ENCODE data around the gene RAD9A.

RAD9A gene

DNA sequence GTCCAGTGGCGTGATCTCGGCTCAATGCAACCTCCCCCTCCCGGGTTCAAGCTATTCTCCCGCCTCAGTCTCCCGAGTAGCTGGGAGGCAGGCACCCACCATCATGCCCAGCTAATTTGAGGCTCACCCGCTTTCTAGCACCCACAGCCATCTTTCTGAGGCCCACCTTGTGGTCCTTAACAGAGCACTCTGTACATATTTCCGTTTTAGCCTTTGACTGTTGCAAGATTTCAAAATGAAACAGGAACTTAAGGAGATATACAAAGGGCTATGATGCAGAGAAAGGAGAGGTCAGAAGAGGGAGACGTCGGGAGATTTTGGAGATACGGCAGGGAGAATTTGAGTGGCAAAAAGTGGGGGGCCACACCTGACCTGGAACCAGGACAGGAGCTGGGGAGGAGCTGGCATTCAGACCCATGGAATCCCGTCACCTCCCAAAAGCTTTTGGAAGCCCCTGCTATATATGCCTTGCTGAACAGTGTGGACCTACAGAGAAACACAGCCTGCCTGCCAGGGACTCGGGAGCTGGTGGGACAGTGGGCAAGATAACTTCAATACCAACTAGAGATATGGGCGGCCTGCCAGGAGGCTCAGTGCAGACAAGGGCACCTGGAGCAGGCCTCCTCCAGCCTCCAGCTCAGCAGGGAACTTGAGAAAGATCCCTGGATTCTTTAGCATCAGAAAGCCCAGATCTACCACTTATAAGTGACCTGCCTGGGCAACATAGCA, 10.4 kb upstream of the RAD9A start:
- peak overlapping the region; percentile 34 for H3K9ac ChIP-seq

DNA sequence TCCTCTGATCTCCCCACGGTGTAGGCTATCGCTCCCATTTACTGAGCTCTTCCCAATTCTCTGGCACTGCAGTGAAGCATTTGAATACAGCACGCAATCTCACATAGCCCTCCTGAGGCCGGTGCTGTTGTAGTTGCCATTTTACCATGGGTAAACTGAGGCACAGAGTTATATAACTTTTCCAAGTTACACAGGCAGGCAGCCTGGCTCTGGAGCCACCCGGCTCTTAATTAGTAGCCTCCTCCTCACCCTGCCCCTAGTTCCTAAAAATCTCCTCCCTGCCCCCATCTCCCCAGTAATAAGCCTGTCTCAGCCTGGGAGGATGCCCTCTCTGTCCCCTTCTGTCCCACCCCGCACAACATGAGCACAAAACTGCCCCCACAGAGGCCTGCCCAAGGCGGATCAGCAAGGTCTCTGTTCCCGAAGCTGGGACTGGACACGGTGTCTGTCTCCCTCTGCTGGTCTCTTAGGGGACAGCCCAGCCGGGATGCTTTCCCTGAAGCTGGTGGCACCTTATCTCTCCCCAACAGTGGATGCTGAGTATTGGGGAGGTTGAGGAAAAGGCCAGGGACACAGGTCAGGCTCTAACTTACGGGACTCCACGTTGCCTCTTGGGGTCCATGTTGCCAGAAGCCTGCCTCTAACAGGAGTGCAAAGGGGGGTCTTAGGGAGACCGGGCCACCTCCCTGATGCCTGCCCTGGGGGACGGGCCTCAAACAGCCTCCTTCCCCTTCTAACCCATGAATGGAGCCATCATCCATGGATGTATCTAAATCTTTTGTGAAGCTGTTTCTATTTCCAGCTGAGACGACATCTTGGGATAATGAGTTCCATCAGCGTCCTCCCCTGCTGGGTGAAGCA, 9.3 kb upstream of the RAD9A start:
- Histone ChIP-seq H3K4me3 (no peak overlapping the region), H3K4me1 (peaks cover 44% of the 10 kb centered on the region), H4K20me1 (no peaks in the 10 kb centered on the region), H3K27me3 (peaks cover 11% of the 10 kb centered on the region), H3K36me3 (no peaks in the 10 kb centered on the region), H3K9ac (no peak overlapping the region), H3K27ac (no peak overlapping the region), H3K4me2 (peak overlapping the region; percentile 76; the same call in 1 of the 2 replicates), H3K9me3 (no peaks in the 10 kb centered on the region)
- TF ChIP-seq Cebpa-rat (IDR thresholded peaks at IDR 0.05): no peak

More for the DNA sequence above, 10.4 kb upstream of the RAD9A start:
- Histone ChIP-seq H3K4me3 (no peak overlapping the region), H3K4me2 (peak overlapping the region; percentile 76), H3K36me3 (no peaks in the 10 kb centered on the region), H3K27ac (peak overlapping the region; percentile 69), H3K27me3 (peaks cover 19% of the 10 kb centered on the region), H4K20me1 (no peaks in the 10 kb centered on the region), H3K9me3 (no peaks in the 10 kb centered on the region), H3K4me1 (peaks cover 47% of the 10 kb centered on the region)
- no peak for TF ChIP-seq Cebpa-rat (IDR thresholded peaks at IDR 0.05)

DNA sequence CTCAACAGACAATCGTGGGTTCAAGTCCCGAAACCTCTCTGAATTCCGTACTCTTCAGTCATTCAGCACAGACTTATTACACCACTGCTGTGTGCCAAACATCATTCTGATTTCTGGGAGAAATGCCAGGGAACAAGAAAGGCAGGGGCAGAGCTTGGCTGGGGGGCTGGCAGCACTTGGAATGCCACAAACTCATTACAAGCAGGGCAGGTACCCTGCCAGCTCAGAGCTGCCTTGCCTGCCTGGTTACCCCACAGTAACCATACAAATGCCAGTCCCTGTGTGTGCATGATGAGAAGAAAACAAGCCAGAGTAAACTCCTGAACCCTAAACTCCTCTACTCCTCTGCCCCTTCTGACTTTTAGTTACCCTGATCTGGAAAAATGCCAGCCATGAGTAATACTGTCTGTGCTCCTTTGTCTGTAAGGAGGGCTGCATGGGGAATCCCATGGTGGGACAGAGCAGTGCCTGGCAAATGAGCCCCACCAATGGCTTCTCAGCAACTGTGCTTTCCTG, 6.9 kb upstream of the RAD9A start:
- Histone ChIP-seq H3K4me3 (no peak overlapping the region), H3K27me3 (peaks cover 6% of the 10 kb centered on the region; the same call in 1 of the 2 replicates), H3K9me3 (no peaks in the 10 kb centered on the region), H4K20me1 (no peaks in the 10 kb centered on the region), H3K9ac (peak overlapping the region; percentile 32; the same call in 1 of the 2 replicates), H3K27ac (no peak overlapping the region), H3K4me1 (peaks cover 33% of the 10 kb centered on the region), H3K4me2 (no peak overlapping the region), H3K36me3 (no peaks in the 10 kb centered on the region)
- no peak for TF ChIP-seq Cebpa-rat (IDR thresholded peaks at IDR 0.05)

DNA sequence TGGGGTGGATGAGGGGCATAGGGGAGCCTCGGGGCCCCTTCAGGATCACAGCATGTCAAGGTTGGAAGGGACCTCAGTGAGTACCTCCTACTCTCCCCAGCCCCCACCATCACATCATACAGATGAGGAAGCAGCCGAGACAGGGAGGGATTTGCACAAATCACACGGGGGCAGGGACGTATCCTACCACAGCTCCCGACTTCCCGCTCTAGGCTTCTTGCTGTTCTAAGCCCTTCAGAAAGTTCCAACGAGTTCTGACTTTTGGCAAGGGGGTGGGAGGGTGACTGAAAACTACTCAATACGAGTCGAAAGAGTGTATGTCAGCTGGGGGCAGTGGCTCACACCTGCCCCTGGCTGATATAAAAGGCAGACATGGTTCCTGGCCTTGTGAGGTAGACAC, 4.7 kb upstream of the RAD9A start:
- Histone ChIP-seq H3K27me3 (peaks cover 6% of the 10 kb centered on the region; the same call in 1 of the 2 replicates), H3K4me1 (peaks cover 28% of the 10 kb centered on the region), H3K4me2 (no peak overlapping the region), H3K9ac (peak overlapping the region; percentile 28; the same call in 1 of the 2 replicates), H3K4me3 (no peak overlapping the region), H3K27ac (no peak overlapping the region), H3K9me3 (no peaks in the 10 kb centered on the region), H4K20me1 (peaks cover 2% of the 10 kb centered on the region; the same call in 1 of the 2 replicates), H3K36me3 (no peaks in the 10 kb centered on the region)
- no peak for TF ChIP-seq Cebpa-rat (IDR thresholded peaks at IDR 0.05)

DNA sequence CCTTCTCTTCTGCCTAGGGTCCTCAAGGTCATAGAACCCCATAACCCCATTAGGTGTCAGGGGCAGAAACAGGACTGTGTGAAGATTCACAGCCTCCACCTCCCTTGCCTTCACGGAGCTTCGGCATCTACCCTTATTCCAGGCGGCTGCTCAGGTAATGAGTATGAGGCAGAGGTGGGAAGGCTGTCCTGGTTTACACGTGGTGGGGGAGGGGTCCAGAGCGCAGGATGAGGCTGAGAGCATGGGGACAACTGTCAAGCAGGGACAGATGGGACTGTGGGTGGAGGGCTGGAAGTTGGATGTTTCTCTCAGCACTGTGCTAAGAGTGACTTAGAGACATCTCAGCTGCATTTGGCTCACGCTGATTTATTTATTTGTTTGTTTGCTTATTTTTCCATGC, 4.3 kb upstream of the RAD9A start:
- Histone ChIP-seq H3K4me2 (no peak overlapping the region), H3K9ac (0 out of 2 replicates have a peak overlapping the region, but pooled peaks have one; percentile 28)

DNA sequence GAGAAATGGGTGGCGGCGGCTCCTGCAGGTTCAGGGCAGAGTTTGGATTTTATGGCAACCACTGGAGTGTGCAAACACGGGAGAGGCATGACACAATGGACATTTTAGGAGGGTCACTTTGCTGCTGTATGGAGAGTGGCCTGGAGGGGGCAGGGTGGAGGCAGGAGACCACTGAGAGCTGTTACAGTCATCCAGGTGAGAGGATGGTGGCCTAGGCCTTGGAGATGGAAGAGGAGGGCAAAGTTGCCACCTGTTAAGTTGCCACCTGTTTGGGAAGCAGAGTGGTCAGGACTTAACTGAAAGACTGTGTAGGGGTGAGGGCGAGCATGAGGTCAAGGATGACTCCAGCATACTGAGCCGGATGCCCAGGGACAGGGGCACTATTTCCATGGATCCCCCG, 2.3 kb upstream of the RAD9A start:
- peaks cover 6% of the 10 kb centered on the region; the same call in 1 of the 2 replicates for H3K27me3 ChIP-seq
- peaks cover 14% of the 10 kb centered on the region for H3K36me3 ChIP-seq
- no peak overlapping the region for H3K9ac ChIP-seq
- TF ChIP-seq Cebpa-rat (IDR thresholded peaks at IDR 0.05): no peak
- peaks cover 22% of the 10 kb centered on the region for H4K20me1 ChIP-seq
- no peaks in the 10 kb centered on the region for H3K9me3 ChIP-seq
- H3K4me2 ChIP-seq: peak overlapping the region; percentile 96
- no peak overlapping the region for H3K4me3 ChIP-seq
- H3K27ac ChIP-seq: no peak overlapping the region
- peaks cover 37% of the 10 kb centered on the region for H3K4me1 ChIP-seq

More for the DNA sequence above, 4.3 kb upstream of the RAD9A start:
- Histone ChIP-seq H3K27ac (no peak overlapping the region), H3K4me3 (no peak overlapping the region), H4K20me1 (peaks cover 7% of the 10 kb centered on the region), H3K27me3 (peaks cover 6% of the 10 kb centered on the region; the same call in 1 of the 2 replicates), H3K4me1 (peaks cover 27% of the 10 kb centered on the region), H3K9me3 (no peaks in the 10 kb centered on the region), H3K36me3 (no peaks in the 10 kb centered on the region)
- no peak for TF ChIP-seq Cebpa-rat (IDR thresholded peaks at IDR 0.05)

DNA sequence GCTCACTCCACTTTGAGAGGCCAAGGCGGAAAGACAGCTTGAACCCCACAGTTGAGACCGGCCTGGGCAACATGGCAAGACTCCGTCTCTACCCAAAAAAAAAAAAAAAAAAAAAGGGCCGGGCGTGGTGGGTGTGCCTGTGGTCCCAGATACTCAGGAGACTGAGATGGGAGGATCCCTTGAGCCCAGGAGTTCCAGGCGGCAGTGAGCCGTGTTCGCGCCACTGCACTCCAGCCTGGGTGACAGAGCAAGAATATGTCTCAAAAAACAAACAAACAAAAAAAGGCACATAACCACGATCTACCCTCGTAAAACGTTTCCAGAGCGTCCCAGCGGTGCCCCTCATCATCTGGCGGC, 861 bp upstream of the RAD9A start:
- H3K4me1 ChIP-seq: peaks cover 45% of the 10 kb centered on the region
- peak overlapping the region; percentile 90 for H3K27ac ChIP-seq
- no peak for TF ChIP-seq Cebpa-rat (IDR thresholded peaks at IDR 0.05)

DNA sequence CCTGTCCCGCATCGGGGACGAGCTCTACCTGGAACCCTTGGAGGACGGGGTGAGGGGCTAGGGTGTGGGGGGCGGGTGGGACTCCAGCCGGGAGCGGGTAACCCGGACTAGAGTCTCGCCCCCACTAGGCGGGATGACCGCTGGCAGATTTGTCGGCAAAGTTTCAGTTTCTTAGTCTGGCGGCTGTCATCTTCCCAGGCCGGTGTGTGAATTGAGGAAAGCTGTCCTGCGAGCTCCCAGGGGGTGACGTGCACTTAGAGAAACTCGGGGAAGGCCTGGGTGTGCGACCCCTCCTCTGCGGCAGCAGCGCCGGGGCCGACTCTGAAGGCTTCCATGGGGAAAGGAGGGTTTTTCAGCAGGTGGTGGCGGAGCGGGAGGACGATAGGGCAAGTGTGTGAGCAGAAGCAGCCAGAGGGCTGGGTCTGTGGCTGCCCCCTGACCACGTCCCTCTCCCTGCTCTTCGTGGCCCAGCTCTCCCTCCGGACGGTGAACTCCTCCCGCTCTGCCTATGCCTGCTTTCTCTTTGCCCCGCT, 463 bp downstream of the RAD9A start:
- Histone ChIP-seq H3K4me1 (peaks cover 58% of the 10 kb centered on the region), H3K4me2 (peak overlapping the region; percentile 96), H3K9ac (peak overlapping the region; percentile 87), H3K36me3 (peaks cover 38% of the 10 kb centered on the region), H3K4me3 (peak overlapping the region; percentile 79), H3K27ac (peak overlapping the region; percentile 90), H3K9me3 (no peaks in the 10 kb centered on the region), H4K20me1 (peaks cover 45% of the 10 kb centered on the region), H3K27me3 (no peaks in the 10 kb centered on the region)
- TF ChIP-seq Cebpa-rat (IDR thresholded peaks at IDR 0.05): no peak

More for the DNA sequence above, 861 bp upstream of the RAD9A start:
- Histone ChIP-seq H3K9ac (peak overlapping the region; percentile 87), H3K27me3 (peaks cover 3% of the 10 kb centered on the region; the same call in 1 of the 2 replicates), H4K20me1 (peaks cover 31% of the 10 kb centered on the region), H3K9me3 (no peaks in the 10 kb centered on the region), H3K4me3 (peak overlapping the region; percentile 79), H3K4me2 (peak overlapping the region; percentile 96), H3K36me3 (peaks cover 28% of the 10 kb centered on the region)

DNA sequence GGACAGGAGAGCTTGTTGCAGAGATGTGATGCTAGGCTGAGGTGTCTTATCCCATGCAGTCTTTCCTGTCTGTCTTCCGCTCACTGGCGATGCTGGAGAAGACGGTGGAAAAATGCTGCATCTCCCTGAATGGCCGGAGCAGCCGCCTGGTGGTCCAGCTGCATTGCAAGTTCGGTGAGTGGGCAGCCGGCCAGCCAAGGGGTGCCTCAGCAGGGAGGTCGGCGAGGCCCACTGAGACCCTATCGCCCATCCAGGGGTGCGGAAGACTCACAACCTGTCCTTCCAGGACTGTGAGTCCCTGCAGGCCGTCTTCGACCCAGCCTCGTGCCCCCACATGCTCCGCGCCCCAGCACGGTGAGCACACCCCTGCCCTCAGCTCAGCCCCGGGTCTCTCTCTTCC, 1.7 kb downstream of the RAD9A start:
- H3K9ac ChIP-seq: no peak overlapping the region; the same call in 1 of the 2 replicates
- H3K36me3 ChIP-seq: peaks cover 50% of the 10 kb centered on the region
- TF ChIP-seq Cebpa-rat (IDR thresholded peaks at IDR 0.05): no peak
- H4K20me1 ChIP-seq: peaks cover 56% of the 10 kb centered on the region
- no peak overlapping the region for H3K4me3 ChIP-seq
- H3K27ac ChIP-seq: no peak overlapping the region
- H3K4me1 ChIP-seq: peaks cover 70% of the 10 kb centered on the region
- no peaks in the 10 kb centered on the region for H3K27me3 ChIP-seq
- H3K9me3 ChIP-seq: no peaks in the 10 kb centered on the region
- H3K4me2 ChIP-seq: peak overlapping the region; percentile 26; the same call in 1 of the 2 replicates

Data from BLaER1 (cell line).